Keratinocyte (primary cell): Measurements from ENCODE around the gene TFF3. TPM values are rescaled to one million over a fixed set of nuclear protein-coding genes. Genes with fewer than 3 reads are reported as not detected.

ENCODE experiments used
- DNase-seq: peaks from one replicate; pipeline ENCODE4 v3.0.0-alpha.2; 2011; ENCODE audit warnings: low read depth, missing footprints, low spot score
- FAIRE-seq: peaks from 2 replicates; lab custom pipeline; 2011; peaks lifted over from hg19 to GRCh38; lab: Jason Lieb, UNC
- H2AFZ ChIP-seq: 2 replicates; pipeline ENCODE4 v1.6.0; 2012; ENCODE audit warnings: low read length, control low read depth, inconsistent platforms; ENCODE audit not compliant: control insufficient read depth
- H3K27ac ChIP-seq: 2 replicates; pipeline ENCODE4 v1.5.1; 2011; ENCODE audit warnings: low read length; ENCODE audit not compliant: control insufficient read depth, insufficient read depth
- H3K27me3 ChIP-seq: 3 replicates; pipeline ENCODE4 v1.6.0; 2011; ENCODE audit warnings: low read length; ENCODE audit not compliant: control insufficient read depth, insufficient read depth; ENCODE audit errors: extremely low read depth
- H3K36me3 ChIP-seq, 2 experiments: 2 replicates in 1 of 2; 3 replicates in 1 of 2; pipeline ENCODE4 v1.5.1; 2011; ENCODE audit warnings: low read length in 2 of 2, mild to moderate bottlenecking in 1 of 2; ENCODE audit not compliant: control insufficient read depth in 2 of 2, insufficient read depth in 2 of 2; ENCODE audit errors: extremely low read depth in 1 of 2
- H3K4me1 ChIP-seq: 3 replicates; pipeline ENCODE4 v1.5.1; 2011; ENCODE audit warnings: low read length; ENCODE audit not compliant: control insufficient read depth, insufficient read depth; ENCODE audit errors: extremely low read depth
- H3K4me2 ChIP-seq: 3 replicates; pipeline ENCODE4 v1.6.0; 2011; ENCODE audit warnings: low read depth, low read length; ENCODE audit not compliant: control insufficient read depth, insufficient read depth; ENCODE audit errors: extremely low read depth
- H3K4me3 ChIP-seq, 3 experiments: fragments of 200-600 bp in 1 of 3; sonication (generic) in 1 of 3; 2 replicates in 2 of 3; 3 replicates in 1 of 3; pipeline ENCODE4 v1.5.1; 2011 to 2016; ENCODE audit warnings: low read length in 3 of 3, mild to moderate bottlenecking in 3 of 3, control low read depth in 2 of 3, inconsistent platforms in 1 of 3, low read depth in 1 of 3, mixed read lengths in 1 of 3, mixed run types in 1 of 3, moderate library complexity in 1 of 3; ENCODE audit not compliant: control insufficient read depth in 2 of 3, insufficient read depth in 2 of 3; ENCODE audit errors: extremely low read depth in 1 of 3
- H3K79me2 ChIP-seq: 2 replicates; pipeline ENCODE4 v1.6.0; 2012; ENCODE audit warnings: low read length; ENCODE audit not compliant: control insufficient read depth, insufficient read depth
- H3K9ac ChIP-seq: 3 replicates; pipeline ENCODE4 v1.6.0; 2011; ENCODE audit warnings: low read length; ENCODE audit not compliant: control insufficient read depth, insufficient read depth; ENCODE audit errors: extremely low read depth
- H3K9me1 ChIP-seq: 3 replicates; pipeline ENCODE4 v1.6.0; 2011; ENCODE audit warnings: low read length; ENCODE audit not compliant: control insufficient read depth, insufficient read depth; ENCODE audit errors: extremely low read depth
- H3K9me3 ChIP-seq: 2 replicates; pipeline ENCODE4 v1.5.1; 2012; ENCODE audit warnings: low read depth, low read length; ENCODE audit not compliant: control insufficient read depth
- H4K20me1 ChIP-seq: 3 replicates; pipeline ENCODE4 v1.6.0; 2011; ENCODE audit warnings: low read length; ENCODE audit not compliant: control insufficient read depth, insufficient read depth; ENCODE audit errors: extremely low read depth
- EZH2 ChIP-seq: IDR thresholded peaks from one replicate; pipeline ENCODE4 v1.6.1; 2012; ENCODE audit warnings: inconsistent platforms, mild to moderate bottlenecking, low read length, moderate library complexity
- dilution Hi-C: fragments of 300-500 bp; cut with MboI; formaldehyde crosslinking; loops from one replicate; pipeline ENCODE4 v1.7.0; 2020; ENCODE audit warnings: low sequenced_read_pairs; ENCODE audit not compliant: extremely low pct_ligation_motif_present
- polyA plus RNA-seq, 5 experiments: library from polyadenylated mRNA; depleted of rRNA in 3 of 5; stranded (reverse) in 3 of 5; stranded (forward) in 1 of 5; unstranded in 1 of 5; fragments of >200 nt; gene quantifications; 1 replicate in 1 of 5; 2 replicates in 3 of 5; 3 replicates in 1 of 5; pipeline versions ENCODE4 v1.2.1 to v1.2.3, GENCODE V29; 2011 to 2012; ENCODE audit warnings: missing spikeins in 2 of 5, low read depth in 1 of 5, low replicate concordance in 1 of 5
- TF ChIP-seq, protein P1 (sequence below), 3 experiments: IDR thresholded peaks in 1 of 3; conservative IDR thresholded peaks in 1 of 3; optimal IDR thresholded peaks in 1 of 3; 2 replicates in 2 of 3; 3 replicates in 1 of 3; pipeline versions ENCODE3 to v1.5.1; 2011; ENCODE audit warnings: low read length in 3 of 3, mild to moderate bottlenecking in 3 of 3, moderate library complexity in 2 of 3, control low read depth in 1 of 3, inconsistent platforms in 1 of 3; ENCODE audit not compliant: insufficient read depth in 2 of 3; ENCODE audit errors: extremely low read depth in 1 of 3

The TFF3 gene
- polyA plus RNA-seq, 1 donor (not counting 4 experiments of a cell fraction or from before 2014, with no cell fraction given): not detected

DNA sequence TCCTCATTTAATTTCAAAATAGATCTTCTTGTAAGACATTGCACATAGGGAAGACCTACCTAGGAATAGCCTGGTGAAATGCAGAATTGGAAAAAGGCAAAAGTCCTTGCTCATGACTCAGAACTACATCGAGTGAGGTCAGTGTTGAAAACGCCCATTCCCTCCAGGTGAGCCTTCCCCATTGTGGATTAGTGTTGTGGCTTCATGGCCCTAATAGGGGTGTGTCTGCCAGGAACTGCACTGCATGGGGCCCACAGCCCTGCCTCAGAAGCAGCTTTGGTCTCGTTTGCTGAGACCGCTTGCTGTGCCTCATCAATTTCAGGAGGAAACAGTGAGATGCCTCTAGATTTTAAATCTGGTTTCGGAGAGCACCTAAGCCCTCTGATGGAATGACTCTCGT, 17.0 kb downstream of the TFF3 start:
- H3K4me3 ChIP-seq: no peak overlapping the region
- no peaks in the 10 kb centered on the region for H4K20me1 ChIP-seq
- H3K9me3 ChIP-seq: peaks cover 2% of the 10 kb centered on the region
- dilution Hi-C loops: no loop called here
- no peak overlapping the region for H2AFZ ChIP-seq
- no peaks in the 10 kb centered on the region for H3K36me3 ChIP-seq
- DNase-seq (no peak), FAIRE-seq (no peak)
- TF ChIP-seq, protein P1, sequence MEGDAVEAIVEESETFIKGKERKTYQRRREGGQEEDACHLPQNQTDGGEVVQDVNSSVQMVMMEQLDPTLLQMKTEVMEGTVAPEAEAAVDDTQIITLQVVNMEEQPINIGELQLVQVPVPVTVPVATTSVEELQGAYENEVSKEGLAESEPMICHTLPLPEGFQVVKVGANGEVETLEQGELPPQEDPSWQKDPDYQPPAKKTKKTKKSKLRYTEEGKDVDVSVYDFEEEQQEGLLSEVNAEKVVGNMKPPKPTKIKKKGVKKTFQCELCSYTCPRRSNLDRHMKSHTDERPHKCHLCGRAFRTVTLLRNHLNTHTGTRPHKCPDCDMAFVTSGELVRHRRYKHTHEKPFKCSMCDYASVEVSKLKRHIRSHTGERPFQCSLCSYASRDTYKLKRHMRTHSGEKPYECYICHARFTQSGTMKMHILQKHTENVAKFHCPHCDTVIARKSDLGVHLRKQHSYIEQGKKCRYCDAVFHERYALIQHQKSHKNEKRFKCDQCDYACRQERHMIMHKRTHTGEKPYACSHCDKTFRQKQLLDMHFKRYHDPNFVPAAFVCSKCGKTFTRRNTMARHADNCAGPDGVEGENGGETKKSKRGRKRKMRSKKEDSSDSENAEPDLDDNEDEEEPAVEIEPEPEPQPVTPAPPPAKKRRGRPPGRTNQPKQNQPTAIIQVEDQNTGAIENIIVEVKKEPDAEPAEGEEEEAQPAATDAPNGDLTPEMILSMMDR (optimal IDR thresholded peaks at IDR 0.05 in 1 of 3, IDR thresholded peaks at IDR 0.05 in 1 of 3, conservative IDR thresholded peaks at IDR 0.05 in 1 of 3; ENCODE audit: extremely low read depth in 1 of 3, insufficient read depth in 2 of 3, low read length in 3 of 3): no peak
- TF ChIP-seq EZH2: no peak
- H3K4me2 ChIP-seq: no peak overlapping the region
- H3K79me2 ChIP-seq: no peaks in the 10 kb centered on the region
- H3K9me1 ChIP-seq: no peaks in the 10 kb centered on the region
- no peak overlapping the region for H3K27ac ChIP-seq
- no peaks in the 10 kb centered on the region for H3K4me1 ChIP-seq
- H3K9ac ChIP-seq: no peak overlapping the region
- H3K27me3 ChIP-seq: peaks cover 10% of the 10 kb centered on the region

DNA sequence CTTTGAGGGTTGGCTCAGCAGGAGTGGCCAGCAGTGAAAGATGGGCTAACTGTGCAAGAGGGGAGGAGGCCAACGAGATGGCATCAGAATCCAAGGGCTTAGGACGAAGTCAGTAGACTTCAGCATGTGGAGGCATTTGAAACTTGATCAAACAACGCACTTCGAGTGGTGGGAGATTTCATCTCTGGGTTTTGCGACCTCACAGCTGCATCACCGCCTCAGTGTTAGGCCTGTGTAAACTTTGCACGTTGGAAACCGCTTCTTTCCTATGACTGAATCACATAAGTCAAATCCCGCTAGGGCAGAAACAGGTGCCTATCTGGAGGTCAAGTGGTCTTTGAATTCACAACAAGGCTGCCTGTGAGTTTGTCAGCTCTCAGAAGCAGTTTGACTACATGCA, 17.8 kb downstream of the TFF3 start:
- FAIRE-seq (no peak), DNase-seq (no peak)
- no peak for TF ChIP-seq EZH2
- TF ChIP-seq, protein P1 (optimal IDR thresholded peaks at IDR 0.05 in 1 of 3, IDR thresholded peaks at IDR 0.05 in 1 of 3, conservative IDR thresholded peaks at IDR 0.05 in 1 of 3; ENCODE audit: extremely low read depth in 1 of 3, insufficient read depth in 2 of 3, low read length in 3 of 3): no peak
- Histone ChIP-seq H3K4me1 (no peaks in the 10 kb centered on the region), H3K79me2 (no peaks in the 10 kb centered on the region), H3K27ac (no peak overlapping the region), H3K9me3 (peaks cover 2% of the 10 kb centered on the region), H3K4me2 (no peak overlapping the region), H4K20me1 (no peaks in the 10 kb centered on the region), H3K4me3 (no peak overlapping the region), H3K9me1 (no peaks in the 10 kb centered on the region), H3K9ac (no peak overlapping the region), H3K27me3 (peaks cover 10% of the 10 kb centered on the region), H3K36me3 (no peaks in the 10 kb centered on the region), H2AFZ (no peak overlapping the region)
- dilution Hi-C loops: no loop called here
